Fibroblast of skin of left quadriceps (primary cell): Measurements from ENCODE around the gene PROK1.
"Not testable (repeated sequence)": the region's sequence is repeated elsewhere in the genome, so short reads cannot be mapped to it uniquely, and the experiment has no call there.

ENCODE experiments used
- DNase-seq, 2 experiments: peaks; one replicate each; pipeline ENCODE4 v3.0.0-alpha.2; 2013; ENCODE audit warnings: low read depth in 2 of 2

The PROK1 gene

DNA sequence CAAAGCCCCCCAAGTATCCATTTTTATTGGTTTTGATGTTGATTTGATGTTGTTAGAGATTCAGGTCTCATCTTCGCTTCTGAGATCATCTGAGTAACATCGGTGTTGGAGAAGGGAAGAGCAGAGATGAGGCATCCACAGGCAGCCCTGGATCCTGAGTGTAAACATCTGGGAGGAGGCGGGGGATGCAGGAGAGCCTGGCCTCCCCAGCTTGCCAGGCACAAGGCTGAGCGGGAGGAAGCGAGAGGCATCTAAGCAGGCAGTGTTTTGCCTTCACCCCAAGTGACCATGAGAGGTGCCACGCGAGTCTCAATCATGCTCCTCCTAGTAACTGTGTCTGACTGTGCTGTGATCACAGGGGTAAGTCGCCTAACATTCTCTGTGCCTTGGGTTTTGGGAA, at the start of gene PROK1:
TSS of gene PROK1 (plus strand) at position 221 of the 400 bp plus-strand sequence. CDS start at position 289, 68 bp downstream.
- no peak for DNase-seq

DNA sequence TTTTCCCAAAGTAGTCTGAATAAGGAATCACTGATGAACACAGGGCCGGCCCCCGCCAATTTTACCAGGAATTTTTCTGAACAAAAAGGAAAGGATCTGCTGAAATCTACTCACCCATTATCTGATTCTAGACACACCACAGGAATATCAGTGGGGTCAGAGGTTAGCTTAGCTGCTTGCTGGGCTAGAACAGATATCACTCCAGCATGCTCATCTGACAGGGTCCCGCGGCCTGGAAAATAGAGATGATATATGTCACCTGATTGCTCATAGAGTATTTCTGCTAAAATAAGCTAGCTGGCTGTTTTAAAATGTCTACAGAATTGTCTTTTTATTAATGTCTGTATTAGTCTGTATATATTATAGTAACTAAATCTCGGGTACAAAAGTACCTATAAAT, 47.1 kb upstream of the PROK1 start:
- DNase-seq = no peak

- DNase-seq = no peak
Measured at GRCh38 chr1:110404401-110404800, 46.5 kb upstream of the PROK1 start.

- DNase-seq = not testable (repeated sequence)
Measured at GRCh38 chr1:110406407-110406806, 44.5 kb upstream of the PROK1 start.

- peak; percentile 83 for DNase-seq
Measured at GRCh38 chr1:110407260-110408210, 43.4 kb upstream of the PROK1 start, which contains the start of gene LAMTOR5. LAMTOR5 (minus strand) TSS chr1:110407694; CDS start chr1:110407620, 74 bp downstream.

GRCh38 chr1:110408488-110408887, 42.5 kb upstream of the PROK1 start:
- DNase-seq = no peak

GRCh38 chr1:110409316-110409715, 41.6 kb upstream of the PROK1 start:
- DNase-seq = no peak

GRCh38 chr1:110411173-110411735, 39.7 kb upstream of the PROK1 start:
- no peak for DNase-seq

GRCh38 chr1:110412576-110412975, 38.4 kb upstream of the PROK1 start:
- DNase-seq = peak in 1 of 2 experiments; percentile 26

GRCh38 chr1:110413045-110413444, 37.9 kb upstream of the PROK1 start:
- DNase-seq = not testable (repeated sequence)

DNA sequence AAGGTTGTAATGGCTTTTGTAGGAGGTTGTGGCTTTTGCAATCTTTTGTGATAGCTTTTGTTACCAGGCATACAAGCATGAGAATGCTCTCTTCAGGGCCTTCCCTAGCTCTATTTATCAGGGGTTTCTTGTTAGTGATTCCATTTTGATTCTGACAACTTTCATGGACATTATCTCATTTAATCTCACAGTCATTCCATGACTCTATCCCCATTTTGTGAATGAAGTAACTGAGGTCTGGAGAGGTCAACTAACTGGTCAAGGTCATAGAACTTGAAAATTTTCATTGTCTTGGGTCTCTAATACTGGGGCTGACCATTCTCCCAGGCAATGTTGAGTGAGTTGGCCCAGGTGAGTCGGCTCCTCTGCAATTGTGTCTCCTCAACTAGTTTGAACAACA, 32.2 kb upstream of the PROK1 start:
- no peak for DNase-seq

GRCh38 chr1:110420023-110420662, 30.8 kb upstream of the PROK1 start:
- DNase-seq = no peak

DNA sequence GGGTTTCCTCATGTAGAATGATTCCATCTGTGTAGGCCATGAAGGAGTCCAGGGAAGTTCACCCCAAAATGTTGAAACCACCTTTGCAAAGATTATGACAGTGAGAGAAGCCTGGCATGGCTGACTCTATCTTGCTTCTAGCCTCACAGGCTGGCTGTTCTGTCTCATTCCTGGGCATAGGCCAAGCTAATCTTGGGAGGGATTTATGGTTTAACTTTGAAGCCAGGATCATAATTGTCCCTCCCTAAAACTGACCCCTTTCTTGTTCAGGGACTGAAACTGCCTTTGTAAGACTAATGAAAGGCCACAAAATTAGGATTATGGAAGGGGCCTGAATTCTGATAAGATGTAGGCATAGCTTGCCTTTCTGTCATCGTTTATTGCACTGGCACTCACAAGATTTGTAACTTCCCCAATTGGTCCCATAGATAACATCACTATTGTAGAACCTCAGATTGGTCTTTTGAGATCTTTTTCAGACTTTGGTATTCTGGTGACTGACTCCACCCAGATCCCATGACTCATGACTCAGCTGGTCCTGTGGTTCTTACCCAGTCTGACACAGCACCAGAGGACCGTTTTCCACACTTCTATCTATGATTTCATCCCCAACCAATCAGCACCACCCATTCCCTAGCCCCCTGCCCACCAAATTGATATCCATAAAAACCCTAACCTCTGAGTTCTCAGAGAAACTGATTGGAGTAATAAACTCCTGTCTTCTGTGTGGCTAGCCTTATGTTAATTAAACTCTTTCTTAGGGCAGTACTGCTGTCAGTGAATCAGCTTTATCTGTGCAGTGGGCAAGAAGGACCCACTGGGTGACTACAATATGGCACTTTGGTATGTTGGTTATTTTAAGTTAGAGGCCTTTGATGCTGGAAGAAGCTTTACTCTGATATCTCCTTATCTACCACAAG, 29.8 kb upstream of the PROK1 start:
- DNase-seq = no peak

GRCh38 chr1:110424699-110425611, 26.0 kb upstream of the PROK1 start:
- DNase-seq = no peak

- no peak for DNase-seq
Measured at GRCh38 chr1:110425612-110426152, 25.3 kb upstream of the PROK1 start.

- DNase-seq = no peak
Measured at GRCh38 chr1:110426854-110427253, 24.1 kb upstream of the PROK1 start.

DNA sequence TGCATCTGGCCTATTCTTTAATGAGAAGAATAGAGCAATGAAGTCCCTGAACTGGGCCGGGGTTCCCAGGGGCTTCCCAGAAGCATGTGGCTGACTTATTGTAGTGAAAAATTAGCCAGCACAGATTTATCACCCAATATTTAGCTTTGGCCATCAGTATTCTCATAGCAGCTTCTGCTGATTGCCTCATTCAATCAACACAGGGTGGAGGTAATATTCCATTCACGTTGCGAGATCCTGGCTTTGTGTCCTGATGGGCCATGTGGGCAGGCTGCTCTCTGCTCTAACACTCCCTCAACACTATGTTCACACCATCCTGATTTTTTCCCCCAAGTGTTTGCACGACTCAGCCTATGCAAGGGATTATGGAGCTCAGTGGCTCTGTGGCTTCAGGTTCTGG, 22.0 kb upstream of the PROK1 start:
- DNase-seq = no peak

- DNase-seq = no peak
Measured at GRCh38 chr1:110430366-110430765, 20.6 kb upstream of the PROK1 start.

GRCh38 chr1:110430901-110431300, 20.0 kb upstream of the PROK1 start:
- no peak for DNase-seq

- DNase-seq = no peak
Measured at GRCh38 chr1:110433213-110433612, 17.7 kb upstream of the PROK1 start.
